Karpas-422 (cell line): Measurements from ENCODE around the gene ASCL4. TPM values are rescaled to one million over a fixed set of nuclear protein-coding genes. Genes with fewer than 3 reads are reported as not detected.

Source experiments
- DNase-seq: peaks from one replicate; pipeline ENCODE4 v3.0.0-alpha.2; 2015
- H2AFZ ChIP-seq: fragments of 200-600 bp; sonication (generic); 2 replicates; pipeline ENCODE4 v1.6.1; 2014; ENCODE audit warnings: antibody characterized with exemption, low read length, mixed read lengths
- H3K27ac ChIP-seq: fragments of 200-600 bp; sonication (generic); 2 replicates; pipeline ENCODE4 v1.5.1; 2014; ENCODE audit warnings: mild to moderate bottlenecking, low read length, moderate library complexity
- H3K27me3 ChIP-seq: fragments of 200-600 bp; sonication (generic); 2 replicates; pipeline ENCODE4 v1.6.1; 2014; ENCODE audit warnings: low read length, mixed read lengths
- H3K36me3 ChIP-seq: fragments of 200-600 bp; sonication (generic); 2 replicates; pipeline ENCODE4 v1.6.1; 2014; ENCODE audit warnings: low read length, mixed read lengths; ENCODE audit not compliant: insufficient read depth
- H3K4me1 ChIP-seq: fragments of 200-600 bp; sonication (generic); 2 replicates; pipeline ENCODE4 v1.6.1; 2014; ENCODE audit warnings: mild to moderate bottlenecking, low read length, mixed read lengths
- H3K4me2 ChIP-seq: fragments of 200-600 bp; sonication (generic); 2 replicates; pipeline ENCODE4 v1.6.1; 2014; ENCODE audit warnings: low read length, low read depth, mild to moderate bottlenecking; ENCODE audit not compliant: poor library complexity, severe bottlenecking
- H3K4me3 ChIP-seq: fragments of 200-600 bp; sonication (generic); 2 replicates; pipeline ENCODE4 v1.5.1; 2014; ENCODE audit warnings: mild to moderate bottlenecking, antibody characterized with exemption, low read length, mixed read lengths
- H3K79me2 ChIP-seq: fragments of 200-600 bp; sonication (generic); 2 replicates; pipeline ENCODE4 v1.6.1; 2014; ENCODE audit warnings: mild to moderate bottlenecking, low read length, mixed read lengths
- H3K9ac ChIP-seq: fragments of 200-600 bp; sonication (generic); 2 replicates; pipeline ENCODE4 v1.6.0; 2014; ENCODE audit warnings: low read length
- H3K9me2 ChIP-seq: fragments of 200-600 bp; sonication (generic), shearing (Covaris generic); replicated peaks from 2 replicates; pipeline ENCODE4 v1.6.0; 2014; ENCODE audit warnings: mild to moderate bottlenecking, low read length, moderate library complexity; ENCODE audit not compliant: insufficient read depth
- H3K9me3 ChIP-seq: fragments of 300-700, 200-600 bp; sonication (generic); 2 replicates; pipeline ENCODE4 v1.6.1; 2014; ENCODE audit warnings: low read length, mixed read lengths
- H4K20me1 ChIP-seq: fragments of 200-600 bp; sonication (generic); 2 replicates; pipeline ENCODE4 v1.6.1; 2014; ENCODE audit warnings: mild to moderate bottlenecking, antibody characterized with exemption, low read length, low read depth; ENCODE audit not compliant: insufficient read depth
- total RNA-seq: library from RNA; depleted of rRNA; stranded (reverse); fragments of >200 nt; shearing (Covaris generic); gene quantifications from 2 replicates; pipeline ENCODE4 v1.2.3, GENCODE V29; 2014; ENCODE audit warnings: low replicate concordance

The ASCL4 gene
- total RNA-seq, 1 experiment from 2014 or later: not detected

DNA sequence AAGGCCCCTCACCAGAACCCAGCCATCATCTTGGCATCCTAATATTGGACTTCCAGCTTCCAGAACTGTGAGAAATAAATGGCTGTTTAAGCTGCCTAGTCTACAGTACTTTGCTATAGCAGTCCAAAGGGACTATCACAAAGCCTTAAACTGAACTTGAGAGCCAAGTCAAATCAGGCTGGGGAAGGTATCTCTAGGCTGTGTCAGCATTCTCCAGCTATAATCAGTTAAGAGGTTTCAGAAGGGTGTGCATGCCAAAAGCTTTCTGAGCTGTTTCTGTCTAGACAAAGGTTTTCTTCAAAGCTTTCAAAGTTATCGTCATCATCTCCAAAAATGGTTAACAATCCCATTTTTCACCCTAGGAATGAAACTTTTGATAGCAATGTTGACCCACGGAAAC lies 7.6 kb downstream of the ASCL4 start:
- H3K9me3 ChIP-seq: no peaks in the 10 kb centered on the region
- no peak overlapping the region for H3K27ac ChIP-seq
- H3K79me2 ChIP-seq: no peaks in the 10 kb centered on the region
- H3K4me3 ChIP-seq: no peak overlapping the region
- H3K9me2 ChIP-seq: no peaks in the 10 kb centered on the region
- H3K36me3 ChIP-seq: no peaks in the 10 kb centered on the region
- no peaks in the 10 kb centered on the region for H4K20me1 ChIP-seq
- no peak for DNase-seq
- H2AFZ ChIP-seq: no peak overlapping the region
- no peak overlapping the region for H3K4me2 ChIP-seq
- no peaks in the 10 kb centered on the region for H3K27me3 ChIP-seq
- H3K4me1 ChIP-seq: peaks cover 6% of the 10 kb centered on the region
- H3K9ac ChIP-seq: no peak overlapping the region

DNA sequence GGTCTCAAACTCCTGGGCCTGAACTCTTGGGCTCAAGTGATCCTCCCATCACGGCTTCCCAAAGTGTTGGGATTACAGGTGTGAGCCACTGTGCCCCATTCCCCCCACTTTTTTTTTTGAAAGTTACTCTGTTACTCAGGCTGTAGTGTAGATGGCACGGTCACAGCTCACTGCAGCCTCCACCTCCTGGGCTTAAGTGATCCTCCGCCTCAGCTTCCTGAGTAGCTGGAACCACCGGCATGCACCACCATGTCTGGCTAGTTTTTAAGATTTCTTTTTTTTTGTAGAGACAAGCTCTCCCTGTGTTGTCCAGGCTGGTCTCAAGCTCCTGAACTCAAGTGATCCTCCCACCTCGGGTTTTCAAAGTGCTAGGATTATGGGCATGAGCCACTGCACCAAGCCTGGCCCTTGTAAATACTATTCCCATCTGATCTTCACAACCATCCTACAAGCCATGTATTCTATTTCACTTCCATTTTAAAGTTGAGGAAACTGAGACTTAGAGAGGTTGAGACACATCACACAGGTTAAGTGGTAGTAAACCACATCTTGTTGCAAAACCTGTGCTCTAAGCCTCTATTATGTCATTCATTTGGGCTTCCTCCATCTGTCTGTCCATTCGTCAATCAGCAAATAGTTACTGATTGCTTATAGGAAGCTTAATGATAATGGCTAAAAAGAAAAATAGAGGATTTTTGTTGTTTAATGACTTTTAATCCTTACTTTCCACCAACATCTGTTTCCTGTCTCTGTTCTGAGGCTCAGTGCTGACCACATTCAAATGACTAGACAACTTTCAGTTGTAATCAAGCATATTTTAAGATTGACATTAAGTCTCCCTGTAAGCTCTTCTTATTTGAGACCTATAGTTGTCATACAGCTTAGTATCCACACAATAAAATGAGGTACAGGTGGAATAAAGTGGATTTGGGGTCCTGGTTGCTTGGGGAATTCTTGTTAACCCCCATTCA lies 9.2 kb downstream of the ASCL4 start:
- H3K9me3 ChIP-seq: no peaks in the 10 kb centered on the region
- no peaks in the 10 kb centered on the region for H3K36me3 ChIP-seq
- no peaks in the 10 kb centered on the region for H3K9me2 ChIP-seq
- no peak overlapping the region for H3K27ac ChIP-seq
- H3K4me1 ChIP-seq: peaks cover 6% of the 10 kb centered on the region
- no peaks in the 10 kb centered on the region for H4K20me1 ChIP-seq
- no peak overlapping the region for H2AFZ ChIP-seq
- no peaks in the 10 kb centered on the region for H3K27me3 ChIP-seq
- DNase-seq: no peak
- no peaks in the 10 kb centered on the region for H3K79me2 ChIP-seq
- no peak overlapping the region for H3K4me3 ChIP-seq
- no peak overlapping the region for H3K4me2 ChIP-seq
- no peak overlapping the region for H3K9ac ChIP-seq

DNA sequence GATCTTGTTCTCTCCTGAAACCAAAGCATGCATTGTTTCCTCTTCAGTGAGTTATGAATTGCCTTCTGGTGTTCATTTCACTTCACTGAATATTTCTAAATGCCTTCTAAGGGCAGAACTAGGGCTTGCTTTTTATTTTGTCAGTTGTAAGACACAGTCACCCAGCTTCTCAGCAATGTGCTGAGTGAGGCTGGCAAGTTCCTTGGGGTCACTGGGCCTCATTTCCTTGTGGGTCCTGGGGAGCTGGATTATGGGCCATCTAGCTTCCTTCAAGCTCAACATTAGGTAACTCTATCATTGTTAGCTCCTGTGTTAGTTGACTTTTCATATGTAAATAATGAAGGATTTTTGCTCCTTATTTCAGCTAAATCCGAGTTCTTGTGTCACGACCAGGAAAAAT lies 13.8 kb downstream of the ASCL4 start:
- DNase-seq: no peak
- H3K4me2 ChIP-seq: no peak overlapping the region

DNA sequence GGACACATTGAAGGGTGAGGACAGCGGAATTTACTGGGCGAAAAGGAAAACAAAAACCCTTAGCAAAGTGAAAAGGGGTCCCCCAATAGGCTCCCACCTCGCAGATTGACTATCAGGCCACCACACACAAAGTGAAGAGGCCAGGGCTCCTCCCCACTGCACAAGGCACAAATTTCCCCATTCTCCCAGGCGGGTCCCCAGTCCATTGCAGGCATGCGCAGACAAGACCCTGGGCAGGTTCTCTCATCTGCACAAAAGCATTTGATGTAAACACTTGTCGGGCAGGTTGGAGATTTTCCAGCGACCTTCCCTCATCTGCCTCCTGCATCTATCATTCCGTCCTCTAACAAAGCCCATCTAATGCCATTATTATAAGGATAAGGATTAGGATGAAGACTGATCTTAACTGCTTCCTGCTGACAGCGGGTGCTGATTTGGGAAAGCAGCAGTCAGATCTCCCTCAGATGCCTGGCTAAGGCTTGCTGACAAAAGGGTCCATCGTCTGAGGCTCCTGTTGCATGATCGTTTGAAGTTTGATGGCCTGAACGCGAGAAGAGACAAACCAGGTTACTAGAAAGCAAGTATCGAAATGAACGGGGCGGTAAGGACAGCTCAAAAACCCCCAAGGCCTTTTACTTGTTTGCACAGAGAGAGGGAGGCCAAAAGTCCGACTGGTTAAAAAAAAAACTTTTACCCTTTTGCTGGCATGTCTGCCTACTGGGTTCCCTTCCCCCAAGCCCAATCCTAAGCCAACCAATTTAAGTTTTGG lies 14.4 kb downstream of the ASCL4 start:
- Histone ChIP-seq H3K4me2 (no peak overlapping the region), H3K36me3 (no peaks in the 10 kb centered on the region), H3K27me3 (no peaks in the 10 kb centered on the region), H2AFZ (no peak overlapping the region), H3K27ac (no peak overlapping the region), H3K4me3 (no peak overlapping the region), H4K20me1 (no peaks in the 10 kb centered on the region), H3K4me1 (peaks cover 4% of the 10 kb centered on the region), H3K9ac (no peak overlapping the region), H3K9me3 (no peaks in the 10 kb centered on the region), H3K79me2 (no peaks in the 10 kb centered on the region), H3K9me2 (no peaks in the 10 kb centered on the region)
- DNase-seq: no peak

More for the DNA sequence above, 13.8 kb downstream of the ASCL4 start:
- Histone ChIP-seq H3K4me3 (no peak overlapping the region), H3K4me1 (peaks cover 6% of the 10 kb centered on the region), H3K36me3 (no peaks in the 10 kb centered on the region), H2AFZ (no peak overlapping the region), H3K9ac (no peak overlapping the region), H3K27me3 (no peaks in the 10 kb centered on the region), H4K20me1 (no peaks in the 10 kb centered on the region), H3K9me2 (no peaks in the 10 kb centered on the region), H3K27ac (no peak overlapping the region), H3K9me3 (no peaks in the 10 kb centered on the region), H3K79me2 (no peaks in the 10 kb centered on the region)

DNA sequence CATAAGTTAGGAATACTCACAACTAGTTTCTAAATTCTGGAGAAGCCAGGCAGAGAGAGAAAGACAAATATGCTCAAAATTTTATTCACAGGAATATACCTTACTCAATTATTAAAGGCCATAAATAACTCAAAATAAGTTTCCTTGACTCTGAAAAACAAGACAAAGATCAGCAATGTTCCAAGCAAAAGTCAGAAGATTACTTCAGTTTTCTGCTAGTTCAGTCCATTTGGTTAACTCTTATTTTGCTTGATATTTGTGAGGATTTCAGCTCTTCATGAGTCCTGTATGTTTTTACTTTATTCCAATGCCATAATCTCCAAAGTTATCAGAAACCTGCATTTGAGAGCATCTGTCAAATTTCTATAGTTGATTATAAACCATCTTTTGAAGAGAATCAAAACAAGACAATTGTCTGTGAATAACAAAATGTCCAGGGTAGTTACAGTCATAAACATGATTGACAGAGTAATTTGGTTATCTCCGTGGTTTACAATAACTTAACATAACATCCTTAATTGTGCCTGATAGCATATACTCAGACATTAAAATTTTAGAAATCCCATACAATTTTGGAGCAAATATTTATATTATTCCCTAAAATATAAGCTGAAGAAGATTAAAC lies 17.1 kb downstream of the ASCL4 start:
- no peaks in the 10 kb centered on the region for H3K36me3 ChIP-seq
- H3K4me2 ChIP-seq: no peak overlapping the region
- no peaks in the 10 kb centered on the region for H3K9me2 ChIP-seq

DNA sequence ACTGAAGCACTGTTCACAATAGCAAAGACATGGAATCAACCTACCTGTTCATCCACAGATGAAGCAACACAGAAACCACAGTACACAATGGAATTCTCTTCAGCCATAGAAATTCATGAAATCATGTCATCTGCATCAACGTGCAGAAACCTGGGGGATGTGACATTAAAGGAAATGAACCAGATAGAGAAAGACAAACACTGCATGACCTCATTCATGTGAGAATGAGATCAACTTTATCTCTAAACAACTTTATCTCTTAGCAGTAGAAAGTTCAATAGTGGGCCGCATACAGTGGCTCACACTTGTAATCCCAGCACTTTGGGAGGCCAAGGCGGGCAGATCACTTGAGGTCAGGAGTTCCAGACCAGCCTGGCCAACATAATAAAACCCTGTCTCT lies 19.9 kb downstream of the ASCL4 start:
- H3K4me3 ChIP-seq: no peak overlapping the region
- no peak overlapping the region for H2AFZ ChIP-seq
- DNase-seq: no peak
- H3K36me3 ChIP-seq: no peaks in the 10 kb centered on the region
- H3K4me1 ChIP-seq: no peaks in the 10 kb centered on the region
- H3K9ac ChIP-seq: no peak overlapping the region
- no peaks in the 10 kb centered on the region for H4K20me1 ChIP-seq
- H3K27me3 ChIP-seq: no peaks in the 10 kb centered on the region
- no peaks in the 10 kb centered on the region for H3K9me3 ChIP-seq
- no peak overlapping the region for H3K4me2 ChIP-seq
- H3K79me2 ChIP-seq: no peaks in the 10 kb centered on the region
- no peak overlapping the region for H3K27ac ChIP-seq
- H3K9me2 ChIP-seq: no peaks in the 10 kb centered on the region

More for the DNA sequence above, 17.1 kb downstream of the ASCL4 start:
- no peaks in the 10 kb centered on the region for H3K79me2 ChIP-seq
- no peak overlapping the region for H2AFZ ChIP-seq
- H3K9ac ChIP-seq: no peak overlapping the region
- no peaks in the 10 kb centered on the region for H4K20me1 ChIP-seq
- no peak overlapping the region for H3K4me3 ChIP-seq
- no peak overlapping the region for H3K27ac ChIP-seq
- DNase-seq: no peak
- no peaks in the 10 kb centered on the region for H3K27me3 ChIP-seq
- H3K4me1 ChIP-seq: no peaks in the 10 kb centered on the region
- H3K9me3 ChIP-seq: no peaks in the 10 kb centered on the region

DNA sequence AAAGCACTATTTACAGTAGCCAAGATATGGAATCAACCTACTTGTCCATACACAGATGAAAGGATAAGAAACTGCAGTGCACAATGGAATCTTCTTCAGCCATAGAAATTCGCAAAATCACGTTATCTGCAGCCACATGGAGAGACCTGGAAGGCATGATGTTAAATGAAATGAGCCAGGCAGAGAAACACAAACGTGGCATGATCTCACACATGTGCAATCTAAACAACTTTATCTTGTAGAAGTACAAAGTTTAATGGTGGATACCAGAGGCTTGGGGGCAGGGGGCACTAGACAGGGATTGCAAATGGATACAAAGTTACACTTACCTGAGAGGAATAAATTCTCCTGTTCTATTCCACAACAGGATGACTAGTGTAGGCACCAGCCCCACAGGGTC lies 24.1 kb downstream of the ASCL4 start:
- Histone ChIP-seq H2AFZ (no peak overlapping the region), H3K4me3 (no peak overlapping the region)

DNA sequence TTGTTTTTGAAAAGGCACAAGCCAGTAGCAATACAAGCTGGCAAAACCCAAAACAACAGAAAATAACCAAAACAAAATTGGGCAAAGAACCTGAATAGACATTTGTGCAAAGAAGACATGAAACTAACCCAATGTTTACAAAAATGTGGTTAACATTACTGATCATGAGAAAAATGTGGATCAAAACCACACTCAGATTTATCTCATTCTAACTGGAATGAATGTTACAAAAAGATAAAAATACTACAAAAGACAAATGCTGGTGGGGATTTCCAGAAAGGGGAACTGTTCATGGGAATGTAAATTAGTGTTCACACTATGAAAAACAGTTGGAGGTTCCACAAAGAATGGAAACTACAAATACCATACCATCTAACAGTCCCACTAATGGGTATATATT lies 26.6 kb downstream of the ASCL4 start:
- no peak overlapping the region for H3K4me2 ChIP-seq
- H3K9me3 ChIP-seq: no peaks in the 10 kb centered on the region
- no peak overlapping the region for H3K27ac ChIP-seq
- H3K79me2 ChIP-seq: no peaks in the 10 kb centered on the region
- no peaks in the 10 kb centered on the region for H3K27me3 ChIP-seq
- H3K9me2 ChIP-seq: no peaks in the 10 kb centered on the region
- no peak for DNase-seq
- H3K4me1 ChIP-seq: no peaks in the 10 kb centered on the region
- no peaks in the 10 kb centered on the region for H4K20me1 ChIP-seq
- H3K9ac ChIP-seq: no peak overlapping the region
- no peak overlapping the region for H3K4me3 ChIP-seq
- H3K36me3 ChIP-seq: no peaks in the 10 kb centered on the region
- no peak overlapping the region for H2AFZ ChIP-seq

More for the DNA sequence above, 24.1 kb downstream of the ASCL4 start:
- Histone ChIP-seq H3K4me1 (no peaks in the 10 kb centered on the region), H3K27me3 (no peaks in the 10 kb centered on the region), H3K36me3 (no peaks in the 10 kb centered on the region), H3K79me2 (no peaks in the 10 kb centered on the region), H3K27ac (no peak overlapping the region), H3K9ac (no peak overlapping the region), H3K9me2 (no peaks in the 10 kb centered on the region), H3K9me3 (no peaks in the 10 kb centered on the region), H3K4me2 (no peak overlapping the region), H4K20me1 (no peaks in the 10 kb centered on the region)
- no peak for DNase-seq
